Measurements from ENCODE around the gene ICA1L. TPM values are rescaled to one million over a fixed set of nuclear protein-coding genes. Genes with fewer than 3 reads are reported as not detected.

Gene ICA1L
- total and polyA plus RNA-seq, 2 of the 13 experiments (the other 11 are each of a cell fraction or from before 2014, with no cell fraction given), result 1.5 to 2.4 TPM

GRCh38 chr2:202736826-202737225 is 134.7 kb downstream of the ICA1L start (continued):
- TF ChIP-seq, protein P1, sequence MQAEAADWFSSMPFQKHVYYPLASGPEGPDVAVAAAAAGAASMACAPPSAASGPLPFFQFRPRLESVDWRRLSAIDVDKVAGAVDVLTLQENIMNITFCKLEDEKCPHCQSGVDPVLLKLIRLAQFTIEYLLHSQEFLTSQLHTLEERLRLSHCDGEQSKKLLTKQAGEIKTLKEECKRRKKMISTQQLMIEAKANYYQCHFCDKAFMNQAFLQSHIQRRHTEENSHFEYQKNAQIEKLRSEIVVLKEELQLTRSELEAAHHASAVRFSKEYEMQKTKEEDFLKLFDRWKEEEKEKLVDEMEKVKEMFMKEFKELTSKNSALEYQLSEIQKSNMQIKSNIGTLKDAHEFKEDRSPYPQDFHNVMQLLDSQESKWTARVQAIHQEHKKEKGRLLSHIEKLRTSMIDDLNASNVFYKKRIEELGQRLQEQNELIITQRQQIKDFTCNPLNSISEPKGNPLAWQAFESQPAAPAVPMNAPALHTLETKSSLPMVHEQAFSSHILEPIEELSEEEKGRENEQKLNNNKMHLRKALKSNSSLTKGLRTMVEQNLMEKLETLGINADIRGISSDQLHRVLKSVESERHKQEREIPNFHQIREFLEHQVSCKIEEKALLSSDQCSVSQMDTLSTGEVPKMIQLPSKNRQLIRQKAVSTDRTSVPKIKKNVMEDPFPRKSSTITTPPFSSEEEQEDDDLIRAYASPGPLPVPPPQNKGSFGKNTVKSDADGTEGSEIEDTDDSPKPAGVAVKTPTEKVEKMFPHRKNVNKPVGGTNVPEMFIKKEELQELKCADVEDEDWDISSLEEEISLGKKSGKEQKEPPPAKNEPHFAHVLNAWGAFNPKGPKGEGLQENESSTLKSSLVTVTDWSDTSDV (CRISPR knock-in tag; IDR thresholded peaks at IDR 0.05), result no peak

GRCh38 chr2:202726070-202726469 is 145.5 kb downstream of the ICA1L start:
- in situ Hi-C loops (cut with HindIII; ENCODE audit: extremely low pct_ligation_motif_present, low pct_unique_long_range_greater_than_20kb), result no loop called here
- FAIRE-seq, result no peak
- Histone ChIP-seq H3K4me3 (replicated peaks in 1 of 3; ENCODE audit: insufficient read depth in 1 of 3, low read depth in 2 of 3, low read length in 3 of 3) (no peak overlapping the region), H4K20me1 (ENCODE audit: insufficient read depth, low read length) (no peaks in the 10 kb centered on the region), H3K27ac (ENCODE audit: extremely low read length, insufficient read depth, low read length) (no peak overlapping the region), H3K4me2 (ENCODE audit: low read depth, low read length) (no peak overlapping the region), H3K36me3 (replicated peaks in 1 of 2; ENCODE audit: control insufficient read depth in 1 of 2, insufficient read depth in 2 of 2, low read length in 2 of 2) (peaks cover 6 to 34% of the 10 kb centered on the region in 2 experiments), H3K9me3 (ENCODE audit: low read length) (no peaks in the 10 kb centered on the region), H3K27me3 (ENCODE audit: control insufficient read depth in 1 of 2, insufficient read depth in 2 of 2, low read length in 2 of 2) (no peaks in the 10 kb centered on the region), H3K9ac (ENCODE audit: insufficient read depth, low read depth, low read length) (no peak overlapping the region), H3K79me2 (ENCODE audit: insufficient read depth, low read length) (peaks cover 4% of the 10 kb centered on the region), H2AFZ (ENCODE audit: low read length) (no peak overlapping the region), H3K4me1 (ENCODE audit: insufficient read depth, low read length) (no peaks in the 10 kb centered on the region)
- no peak for ATAC-seq
- WGBS (ENCODE audit: low lambda C conversion rate), result 91% methylated on average over 3 of the region's 3 CpGs
- ChIA-PET POLR2A (no interaction called here), CTCF (ENCODE audit: low intra/inter-chr PET ratio, low total read pairs) (no interaction called here)
- BruUV-seq (replicated peaks), result no TSS peak
- intact Hi-C loops (cut with micrococcal nuclease; ENCODE audit: unreplicated experiment), result no loop called here
- no peak for DNase-seq (ENCODE audit: low spot score)
- TF ChIP-seq, protein P2, sequence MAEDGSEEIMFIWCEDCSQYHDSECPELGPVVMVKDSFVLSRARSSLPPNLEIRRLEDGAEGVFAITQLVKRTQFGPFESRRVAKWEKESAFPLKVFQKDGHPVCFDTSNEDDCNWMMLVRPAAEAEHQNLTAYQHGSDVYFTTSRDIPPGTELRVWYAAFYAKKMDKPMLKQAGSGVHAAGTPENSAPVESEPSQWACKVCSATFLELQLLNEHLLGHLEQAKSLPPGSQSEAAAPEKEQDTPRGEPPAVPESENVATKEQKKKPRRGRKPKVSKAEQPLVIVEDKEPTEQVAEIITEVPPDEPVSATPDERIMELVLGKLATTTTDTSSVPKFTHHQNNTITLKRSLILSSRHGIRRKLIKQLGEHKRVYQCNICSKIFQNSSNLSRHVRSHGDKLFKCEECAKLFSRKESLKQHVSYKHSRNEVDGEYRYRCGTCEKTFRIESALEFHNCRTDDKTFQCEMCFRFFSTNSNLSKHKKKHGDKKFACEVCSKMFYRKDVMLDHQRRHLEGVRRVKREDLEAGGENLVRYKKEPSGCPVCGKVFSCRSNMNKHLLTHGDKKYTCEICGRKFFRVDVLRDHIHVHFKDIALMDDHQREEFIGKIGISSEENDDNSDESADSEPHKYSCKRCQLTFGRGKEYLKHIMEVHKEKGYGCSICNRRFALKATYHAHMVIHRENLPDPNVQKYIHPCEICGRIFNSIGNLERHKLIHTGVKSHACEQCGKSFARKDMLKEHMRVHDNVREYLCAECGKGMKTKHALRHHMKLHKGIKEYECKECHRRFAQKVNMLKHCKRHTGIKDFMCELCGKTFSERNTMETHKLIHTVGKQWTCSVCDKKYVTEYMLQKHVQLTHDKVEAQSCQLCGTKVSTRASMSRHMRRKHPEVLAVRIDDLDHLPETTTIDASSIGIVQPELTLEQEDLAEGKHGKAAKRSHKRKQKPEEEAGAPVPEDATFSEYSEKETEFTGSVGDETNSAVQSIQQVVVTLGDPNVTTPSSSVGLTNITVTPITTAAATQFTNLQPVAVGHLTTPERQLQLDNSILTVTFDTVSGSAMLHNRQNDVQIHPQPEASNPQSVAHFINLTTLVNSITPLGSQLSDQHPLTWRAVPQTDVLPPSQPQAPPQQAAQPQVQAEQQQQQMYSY (CRISPR knock-in tag; IDR thresholded peaks at IDR 0.05), result no peak
- no peak for TF ChIP-seq TBP (CRISPR knock-in tag; IDR thresholded peaks at IDR 0.05)
- TF ChIP-seq ZNF598 (CRISPR knock-in tag; IDR thresholded peaks at IDR 0.05; ENCODE audit: borderline replicate concordance), result no peak
- TF ChIP-seq SRSF9 (IDR thresholded peaks at IDR 0.05; ENCODE audit: borderline replicate concordance, insufficient read depth, low read depth, low read length, poor library complexity, severe bottlenecking), result no peak
- no peak for TF ChIP-seq ZNF709 (CRISPR knock-in tag; IDR thresholded peaks at IDR 0.05)
- TF ChIP-seq, protein P3, sequence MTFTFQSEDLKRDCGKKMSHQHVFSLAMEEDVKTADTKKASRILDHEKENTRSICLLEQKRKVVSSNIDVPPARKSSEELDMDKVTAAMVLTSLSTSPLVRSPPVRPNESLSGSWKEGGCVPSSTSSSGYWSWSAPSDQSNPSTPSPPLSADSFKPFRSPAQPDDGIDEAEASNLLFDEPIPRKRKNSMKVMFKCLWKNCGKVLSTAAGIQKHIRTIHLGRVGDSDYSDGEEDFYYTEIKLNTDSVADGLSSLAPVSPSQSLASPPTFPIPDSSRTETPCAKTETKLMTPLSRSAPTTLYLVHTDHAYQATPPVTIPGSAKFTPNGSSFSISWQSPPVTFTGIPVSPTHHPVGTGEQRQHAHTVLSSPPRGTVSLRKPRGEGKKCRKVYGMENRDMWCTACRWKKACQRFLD (CRISPR knock-in tag; IDR thresholded peaks at IDR 0.05; ENCODE audit: borderline replicate concordance), result no peak
- no peak for TF ChIP-seq MBD4 (IDR thresholded peaks at IDR 0.05; ENCODE audit: borderline replicate concordance, low read length)
- TF ChIP-seq ZSCAN9 (CRISPR knock-in tag; IDR thresholded peaks at IDR 0.05; ENCODE audit: borderline replicate concordance), result no peak
- no peak for TF ChIP-seq TBL1XR1 (IDR thresholded peaks at IDR 0.05; ENCODE audit: borderline replicate concordance, low read length, partially characterized antibody)
- TF ChIP-seq, protein P4, sequence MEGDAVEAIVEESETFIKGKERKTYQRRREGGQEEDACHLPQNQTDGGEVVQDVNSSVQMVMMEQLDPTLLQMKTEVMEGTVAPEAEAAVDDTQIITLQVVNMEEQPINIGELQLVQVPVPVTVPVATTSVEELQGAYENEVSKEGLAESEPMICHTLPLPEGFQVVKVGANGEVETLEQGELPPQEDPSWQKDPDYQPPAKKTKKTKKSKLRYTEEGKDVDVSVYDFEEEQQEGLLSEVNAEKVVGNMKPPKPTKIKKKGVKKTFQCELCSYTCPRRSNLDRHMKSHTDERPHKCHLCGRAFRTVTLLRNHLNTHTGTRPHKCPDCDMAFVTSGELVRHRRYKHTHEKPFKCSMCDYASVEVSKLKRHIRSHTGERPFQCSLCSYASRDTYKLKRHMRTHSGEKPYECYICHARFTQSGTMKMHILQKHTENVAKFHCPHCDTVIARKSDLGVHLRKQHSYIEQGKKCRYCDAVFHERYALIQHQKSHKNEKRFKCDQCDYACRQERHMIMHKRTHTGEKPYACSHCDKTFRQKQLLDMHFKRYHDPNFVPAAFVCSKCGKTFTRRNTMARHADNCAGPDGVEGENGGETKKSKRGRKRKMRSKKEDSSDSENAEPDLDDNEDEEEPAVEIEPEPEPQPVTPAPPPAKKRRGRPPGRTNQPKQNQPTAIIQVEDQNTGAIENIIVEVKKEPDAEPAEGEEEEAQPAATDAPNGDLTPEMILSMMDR (CRISPR knock-in tag; IDR thresholded peaks at IDR 0.05), result no peak
- no peak for TF ChIP-seq SP140L (CRISPR knock-in tag; IDR thresholded peaks at IDR 0.05; ENCODE audit: borderline replicate concordance)

All from HepG2 (cell line).